Activated T-helper 2 cell treated with anti-CD3 and anti-CD28 coated beads, Interferon-gamma antibody, Interleukin-2, Interleukin-4, amounts not matched to agents 10 μg/mL and 5 μg/mL and 100 μg/mL, durations not matched to agents 14 hours and 24 hours and 36 hours (primary cell): Measurements from ENCODE around the gene CIDEB. TPM values are rescaled to one million over a fixed set of nuclear protein-coding genes. Genes with fewer than 3 reads are reported as not detected.

Source experiments
- DNase-seq: peaks from one replicate; pipeline ENCODE4 v3.0.0; 2021; ENCODE audit warnings: low spot score
- H3K27ac Mint-ChIP-seq: one replicate; pipeline ENCODE4 v1.8.0; 2021; ENCODE audit warnings: mixed read lengths
- H3K27me3 Mint-ChIP-seq: one replicate; pipeline ENCODE4 v1.8.0; 2021; ENCODE audit warnings: low read depth, mixed read lengths
- H3K36me3 Mint-ChIP-seq: one replicate; pipeline ENCODE4 v1.8.0; 2021; ENCODE audit warnings: low read depth, mixed read lengths
- H3K4me1 Mint-ChIP-seq: one replicate; pipeline ENCODE4 v1.8.0; 2021; ENCODE audit warnings: low read depth, mixed read lengths
- H3K4me3 Mint-ChIP-seq: one replicate; pipeline ENCODE4 v1.8.0; 2021; ENCODE audit warnings: low read depth, mild to moderate bottlenecking, moderate library complexity, mixed read lengths
- H3K9me3 Mint-ChIP-seq: one replicate; pipeline ENCODE4 v1.8.0; 2021; ENCODE audit warnings: mixed read lengths
- intact Hi-C: fragments of 100-400 bp; cut with micrococcal nuclease; formaldehyde crosslinking; loops from one replicate; pipeline ENCODE4 v1.15.1; 2023
- total RNA-seq: library from RNA; stranded (reverse); gene quantifications from 2 replicates; pipeline ENCODE4 v1.2.3, GENCODE V29; 2022

Gene CIDEB
- total RNA-seq, 1 donor from 2014 or later: 19.6 TPM

DNA sequence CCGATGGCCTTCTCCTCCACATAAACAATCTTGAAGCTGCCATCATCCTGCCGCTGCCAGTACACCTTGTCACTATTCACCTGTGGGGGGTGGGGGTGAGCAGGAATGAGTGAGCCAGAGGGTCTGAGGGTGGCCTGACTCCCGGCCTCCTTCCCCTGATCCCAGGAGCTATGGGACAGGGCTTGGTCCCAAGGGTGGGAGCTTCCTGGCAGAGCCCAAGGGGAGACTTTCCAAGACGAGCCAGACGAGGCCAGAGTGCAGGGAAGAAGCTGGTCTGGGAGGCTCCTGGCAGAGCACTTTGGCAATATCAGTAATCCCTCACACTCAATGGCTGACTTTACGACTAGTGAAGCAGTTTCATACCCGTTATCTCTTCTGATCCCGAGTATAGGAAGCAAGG, 52.3 kb downstream of the CIDEB start:
- H3K4me1 Mint-ChIP-seq: peaks cover 12% of the 10 kb centered on the region

More for the DNA sequence above, 52.3 kb downstream of the CIDEB start:
- DNase-seq: no peak
- H3K9me3 Mint-ChIP-seq: no peaks in the 10 kb centered on the region
- H3K4me3 Mint-ChIP-seq: no peak overlapping the region
- peaks cover 10% of the 10 kb centered on the region for H3K36me3 Mint-ChIP-seq
- intact Hi-C loops: no loop called here
- no peaks in the 10 kb centered on the region for H3K27me3 Mint-ChIP-seq
- no peak overlapping the region for H3K27ac Mint-ChIP-seq

Other genes starting within 250 kb of the CIDEB start
- not detected in 2 replicates for gene CPNE6, start 236.4 kb downstream of the CIDEB start, total RNA-seq
- gene PCK2, start 213.7 kb downstream of the CIDEB start, total RNA-seq: 62.7 and 62.8 TPM in 2 replicates
- 67.2 and 77.3 TPM in 2 replicates for gene DCAF11, start 193.2 kb downstream of the CIDEB start, total RNA-seq
- gene NRL, start 193.0 kb downstream of the CIDEB start, total RNA-seq: 1.6 and 1.8 TPM in 2 replicates
- 1.0 and 1.2 TPM in 2 replicates for gene FITM1, start 177.3 kb downstream of the CIDEB start, total RNA-seq
- 340 and 342 TPM in 2 replicates for gene PSME1, start 171.8 kb downstream of the CIDEB start, total RNA-seq
- 26.4 and 30.4 TPM in 2 replicates for gene EMC9, start 166.4 kb downstream of the CIDEB start, total RNA-seq
- 567 TPM in 2 replicates for gene PSME2, start 161.4 kb downstream of the CIDEB start, total RNA-seq
- gene RNF31, start 160.5 kb downstream of the CIDEB start, total RNA-seq: 80.4 and 92.0 TPM in 2 replicates
- gene IRF9, start 146.7 kb downstream of the CIDEB start, total RNA-seq: 124 and 129 TPM in 2 replicates
- 20.0 and 28.2 TPM in 2 replicates for gene REC8, start 135.9 kb downstream of the CIDEB start, total RNA-seq
- 77.0 and 80.4 TPM in 2 replicates for gene IPO4, start 119.2 kb downstream of the CIDEB start, total RNA-seq
- gene TM9SF1, start 112.5 kb downstream of the CIDEB start, total RNA-seq: 27.8 and 30.8 TPM in 2 replicates
- gene TSSK4, start 102.3 kb downstream of the CIDEB start, total RNA-seq: 0.21 TPM in 1 of 2 replicates, not detected in the other
- 80.0 and 82.4 TPM in 2 replicates for gene CHMP4A, start 94.5 kb downstream of the CIDEB start, total RNA-seq
- 13.2 and 13.5 TPM in 2 replicates for gene MDP1, start 91.9 kb downstream of the CIDEB start, total RNA-seq
- 194 and 202 TPM in 2 replicates for gene NEDD8, start 75.6 kb downstream of the CIDEB start, total RNA-seq
- 36.3 and 43.8 TPM in 2 replicates for gene GMPR2, start 75.0 kb downstream of the CIDEB start, total RNA-seq
- gene TINF2, start 65.4 kb downstream of the CIDEB start, total RNA-seq: 81.1 and 87.3 TPM in 2 replicates
- 3.4 and 4.4 TPM in 2 replicates for gene TGM1, start 44.8 kb downstream of the CIDEB start, total RNA-seq
- gene RABGGTA, start 36.4 kb downstream of the CIDEB start, total RNA-seq: 33.9 and 38.4 TPM in 2 replicates
- gene DHRS1, start 8.2 kb downstream of the CIDEB start, total RNA-seq: 9.7 and 10.4 TPM in 2 replicates
- 39.7 and 42.0 TPM in 2 replicates for gene NOP9, start 8.1 kb downstream of the CIDEB start, total RNA-seq
- gene LTB4R2, start 2.2 kb upstream of the CIDEB start, total RNA-seq: 7.9 and 9.5 TPM in 2 replicates
- 10.7 and 11.9 TPM in 2 replicates for gene LTB4R, start 3.5 kb upstream of the CIDEB start, total RNA-seq
- gene ADCY4, start 27.1 kb upstream of the CIDEB start, total RNA-seq: 1.5 and 2.3 TPM in 2 replicates
- gene RIPK3, start 32.0 kb upstream of the CIDEB start, total RNA-seq: 13.2 and 15.4 TPM in 2 replicates
- gene NFATC4, start 60.2 kb upstream of the CIDEB start, total RNA-seq: 0.21 TPM in 1 of 2 replicates, not detected in the other
- 0.02 and 0.34 TPM in 2 replicates for gene NYNRIN, start 91.0 kb upstream of the CIDEB start, total RNA-seq
- 5.4 and 5.5 TPM in 2 replicates for gene CBLN3, start 121.7 kb upstream of the CIDEB start, total RNA-seq
- gene KHNYN, start 122.0 kb upstream of the CIDEB start, total RNA-seq: 72.6 and 75.3 TPM in 2 replicates
- 40.8 and 47.7 TPM in 2 replicates for gene SDR39U1, start 134.8 kb upstream of the CIDEB start, total RNA-seq
- 0.25 TPM in 1 of 2 replicates, not detected in the other for gene CMA1, start 200.3 kb upstream of the CIDEB start, total RNA-seq